ENCODE measurements around the gene DACH1.

DNA sequence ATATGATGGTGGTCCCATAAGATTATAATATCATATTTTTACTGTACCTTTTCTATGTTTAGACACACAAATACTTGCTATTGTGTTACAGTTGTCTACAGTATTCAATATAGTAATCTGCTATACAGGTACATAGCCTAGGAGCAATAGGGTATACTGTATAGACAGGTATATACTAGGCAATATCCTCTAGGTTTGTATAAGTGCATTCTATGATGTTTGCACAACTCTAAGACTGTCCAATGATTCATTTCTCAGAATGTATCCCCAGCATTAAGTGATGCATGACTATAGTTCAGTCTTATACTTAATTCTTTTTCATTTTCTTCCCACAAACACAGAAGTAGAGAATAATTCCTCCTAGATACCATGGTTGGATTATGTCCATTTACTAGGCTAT is 383.3 kb downstream of the DACH1 start:
- TF ChIP-seq, protein P1, sequence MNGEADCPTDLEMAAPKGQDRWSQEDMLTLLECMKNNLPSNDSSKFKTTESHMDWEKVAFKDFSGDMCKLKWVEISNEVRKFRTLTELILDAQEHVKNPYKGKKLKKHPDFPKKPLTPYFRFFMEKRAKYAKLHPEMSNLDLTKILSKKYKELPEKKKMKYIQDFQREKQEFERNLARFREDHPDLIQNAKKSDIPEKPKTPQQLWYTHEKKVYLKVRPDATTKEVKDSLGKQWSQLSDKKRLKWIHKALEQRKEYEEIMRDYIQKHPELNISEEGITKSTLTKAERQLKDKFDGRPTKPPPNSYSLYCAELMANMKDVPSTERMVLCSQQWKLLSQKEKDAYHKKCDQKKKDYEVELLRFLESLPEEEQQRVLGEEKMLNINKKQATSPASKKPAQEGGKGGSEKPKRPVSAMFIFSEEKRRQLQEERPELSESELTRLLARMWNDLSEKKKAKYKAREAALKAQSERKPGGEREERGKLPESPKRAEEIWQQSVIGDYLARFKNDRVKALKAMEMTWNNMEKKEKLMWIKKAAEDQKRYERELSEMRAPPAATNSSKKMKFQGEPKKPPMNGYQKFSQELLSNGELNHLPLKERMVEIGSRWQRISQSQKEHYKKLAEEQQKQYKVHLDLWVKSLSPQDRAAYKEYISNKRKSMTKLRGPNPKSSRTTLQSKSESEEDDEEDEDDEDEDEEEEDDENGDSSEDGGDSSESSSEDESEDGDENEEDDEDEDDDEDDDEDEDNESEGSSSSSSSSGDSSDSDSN (IDR thresholded peaks at IDR 0.05; ENCODE audit: borderline replicate concordance in 1 of 2, low read depth in 2 of 2, low read length in 2 of 2) = no peak
- TF ChIP-seq PHB (CRISPR knock-in tag; IDR thresholded peaks at IDR 0.05) (no peak), HDAC6 (IDR thresholded peaks at IDR 0.05; ENCODE audit: low read depth, low read length) (no peak), SMAD3 (CRISPR knock-in tag; conservative IDR thresholded peaks at IDR 0.05) (no peak), TAF1 (IDR thresholded peaks at IDR 0.05; ENCODE audit: control insufficient read depth, extremely low read depth, insufficient read depth, low read length, severe bottlenecking) (no peak), TEAD4 (IDR thresholded peaks at IDR 0.05; ENCODE audit: low read length) (no peak), TEAD4 (CRISPR knock-in tag; IDR thresholded peaks at IDR 0.05; ENCODE audit: borderline replicate concordance) (no peak), GABPB2 (CRISPR knock-in tag; conservative IDR thresholded peaks at IDR 0.05) (no peak)

Measured in K562 (cell line).